ENCODE results near the gene FAH.

- no peak for TF ChIP-seq CTCF (conservative IDR thresholded peaks at IDR 0.05)
- TF ChIP-seq ZFX (IDR thresholded peaks at IDR 0.05): no peak
These were observed 28.2 kb downstream of the FAH start for GRCh38 chr15:80180986-80181385.

Measured in C4-2B (cell line).